ENCODE data around the gene SEPTIN11.

GRCh38 chr4:76997532-76997931 is 48.0 kb downstream of the SEPTIN11 start:
- TF ChIP-seq CTCF (IDR thresholded peaks at IDR 0.05; ENCODE audit: insufficient read depth, low read depth, low read length) (no peak), EZH2 (IDR thresholded peaks at IDR 0.05; ENCODE audit: insufficient read depth, low read length) (no peak)
